ENCODE data around the gene GOLIM4.

Gene GOLIM4

GRCh38 chr3:167969548-167969947, 126.2 kb downstream of the GOLIM4 start:
- TF ChIP-seq EGR1 (IDR thresholded peaks at IDR 0.05) (no peak), TCF12 (IDR thresholded peaks at IDR 0.05; ENCODE audit: low read depth) (no peak)

GRCh38 chr3:167967257-167968036, 128.3 kb downstream of the GOLIM4 start:
- TF ChIP-seq REST (IDR thresholded peaks at IDR 0.05; ENCODE audit: low read depth) (no peak), YY1 (IDR thresholded peaks at IDR 0.05; ENCODE audit: low read depth) (no peak), RAD21 (IDR thresholded peaks at IDR 0.05; ENCODE audit: low read depth) (no peak), CEBPB (IDR thresholded peaks at IDR 0.05) (no peak), USF1 (IDR thresholded peaks at IDR 0.05) (no peak), TCF12 (IDR thresholded peaks at IDR 0.05; ENCODE audit: low read depth) (no peak), CREB1 (IDR thresholded peaks at IDR 0.05; ENCODE audit: low read depth) (no peak), FOXM1 (IDR thresholded peaks at IDR 0.05; ENCODE audit: borderline replicate concordance, low read depth) (no peak), EP300 (IDR thresholded peaks at IDR 0.05; ENCODE audit: borderline replicate concordance) (no peak), NFIC (IDR thresholded peaks at IDR 0.05) (no peak), TEAD4 (IDR thresholded peaks at IDR 0.05) (no peak), ZBTB7A (IDR thresholded peaks at IDR 0.05; ENCODE audit: low read depth) (no peak)

All from Ishikawa (cell line).